SJSA1 (cell line): ENCODE data around the gene MTMR10. TPM values are rescaled to one million over a fixed set of nuclear protein-coding genes. Genes with fewer than 3 reads are reported as not detected.
A peak's percentile ranks its signal among the peaks of the same experiment; 100 is the strongest.

Experiments
- DNase-seq, 2 experiments: peaks; one replicate each; pipeline ENCODE4 v3.0.0-alpha.2; 2015 to 2020; ENCODE audit warnings: low spot score in 2 of 2, low read depth in 1 of 2
- H3K27ac ChIP-seq: fragments of 250-450 bp; sonication (Bioruptor Pico); 2 replicates; pipeline ENCODE4 v1.5.1; 2020; ENCODE audit warnings: mild to moderate bottlenecking, moderate library complexity
- H3K27me3 ChIP-seq: fragments of 250-450 bp; sonication (Bioruptor Pico); replicated peaks from 2 replicates; pipeline ENCODE4 v1.5.1; 2020; ENCODE audit warnings: mild to moderate bottlenecking, moderate library complexity
- H3K36me3 ChIP-seq: fragments of 250-450 bp; sonication (Bioruptor Pico); 2 replicates; pipeline ENCODE4 v1.5.1; 2020; ENCODE audit warnings: mild to moderate bottlenecking
- H3K4me1 ChIP-seq: fragments of 250-450 bp; sonication (Bioruptor Pico); replicated peaks from 2 replicates; pipeline ENCODE4 v1.6.1; 2021; ENCODE audit warnings: mild to moderate bottlenecking
- H3K4me3 ChIP-seq: fragments of 250-450 bp; sonication (Bioruptor Pico); 2 replicates; pipeline ENCODE4 v1.5.1; 2020; ENCODE audit warnings: mild to moderate bottlenecking
- H3K9me3 ChIP-seq: fragments of 250-450 bp; sonication (Bioruptor Pico); replicated peaks from 2 replicates; pipeline ENCODE4 v1.5.1; 2020; ENCODE audit warnings: mild to moderate bottlenecking
- total RNA-seq: library from RNA; depleted of rRNA; stranded (reverse); fragments of >200 nt; shearing (Covaris generic); gene quantifications from 2 replicates; pipeline ENCODE4 v1.2.3, GENCODE V29; 2014; rRNA removed

The MTMR10 gene
- 20.2 and 22.4 TPM in 2 replicates for total RNA-seq

DNA sequence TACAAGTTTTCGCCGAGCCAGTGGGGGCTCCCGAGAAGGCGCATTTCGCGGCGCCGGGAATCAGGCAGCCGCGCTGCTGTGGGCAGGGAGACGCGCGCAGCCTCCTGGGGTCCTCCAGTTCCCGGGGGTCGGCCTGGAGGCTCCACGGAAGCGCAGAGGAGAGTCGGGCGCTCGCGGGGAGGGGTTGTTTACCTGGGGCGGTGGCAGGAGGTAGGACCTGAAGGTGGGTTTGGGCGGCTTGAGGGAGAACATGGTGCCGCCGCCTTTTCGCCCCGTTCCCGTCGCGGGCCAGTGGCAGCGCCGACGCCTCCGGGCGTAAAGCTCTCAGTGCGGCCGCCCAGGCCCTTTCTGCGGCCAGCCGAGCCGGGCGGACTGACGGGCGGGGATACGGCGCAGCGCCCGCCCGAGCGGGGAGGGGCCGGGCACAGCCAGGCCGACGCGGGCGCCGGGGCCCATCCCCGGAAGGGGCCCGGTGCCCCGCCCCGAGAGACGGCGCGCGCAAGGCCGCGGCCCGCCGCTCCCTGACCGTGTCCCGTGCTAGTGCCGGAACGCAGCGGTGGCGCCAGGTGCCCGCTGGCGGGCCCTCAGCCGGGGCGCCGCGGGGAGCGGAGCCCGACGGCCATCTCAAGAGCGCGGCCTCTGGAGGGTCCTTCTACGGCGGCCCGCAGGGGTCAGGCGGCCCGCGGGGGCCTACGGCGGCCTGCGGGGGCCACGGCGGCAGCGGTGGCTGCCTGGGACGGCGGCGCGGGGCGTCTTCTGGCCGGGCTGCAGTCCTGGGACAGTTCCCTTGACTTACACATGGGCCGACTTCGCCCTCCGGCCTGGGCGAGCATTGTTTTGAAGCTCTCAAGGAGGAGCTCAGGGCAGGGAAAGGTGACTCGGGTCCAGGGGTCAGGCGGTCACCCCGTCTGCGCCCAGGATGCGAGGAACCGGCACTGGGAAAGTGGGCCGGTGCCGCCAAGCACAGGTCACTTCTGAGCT is at the start of gene MTMR10:
Gene MTMR10 (minus strand): TSS at position 374 of the 981 bp plus-strand sequence. CDS start 122 bp downstream, at position 252.
- H3K4me3 ChIP-seq = peak within 1 kb of the TSS; percentile 100
- peaks cover 13% of the 10 kb centered on the region for H3K4me1 ChIP-seq
- H3K27me3 ChIP-seq = no peaks in the 10 kb centered on the region
- DNase-seq = peak; percentile 71 to 77
- peaks cover 25% of the 10 kb centered on the region for H3K36me3 ChIP-seq
- peaks cover 9% of the 10 kb centered on the region for H3K9me3 ChIP-seq
- H3K27ac ChIP-seq = peak within 1 kb of the TSS; percentile 97

GRCh38 chr15:31040611-31041010 is 49.2 kb upstream of the MTMR10 start:
- Histone ChIP-seq H3K4me3 (no peak overlapping the region), H3K27ac (no peak overlapping the region), H3K4me1 (peaks cover 17% of the 10 kb centered on the region), H3K36me3 (no peaks in the 10 kb centered on the region), H3K27me3 (no peaks in the 10 kb centered on the region), H3K9me3 (no peaks in the 10 kb centered on the region)
- no peak for DNase-seq

- no peak overlapping the region for H3K4me3 ChIP-seq
- peaks cover 17% of the 10 kb centered on the region for H3K4me1 ChIP-seq
- no peak for DNase-seq
- H3K27me3 ChIP-seq = no peaks in the 10 kb centered on the region
- no peaks in the 10 kb centered on the region for H3K36me3 ChIP-seq
- no peak overlapping the region for H3K27ac ChIP-seq
- H3K9me3 ChIP-seq = no peaks in the 10 kb centered on the region
Observed at GRCh38 chr15:31039961-31040360, 48.5 kb upstream of the MTMR10 start.

DNA sequence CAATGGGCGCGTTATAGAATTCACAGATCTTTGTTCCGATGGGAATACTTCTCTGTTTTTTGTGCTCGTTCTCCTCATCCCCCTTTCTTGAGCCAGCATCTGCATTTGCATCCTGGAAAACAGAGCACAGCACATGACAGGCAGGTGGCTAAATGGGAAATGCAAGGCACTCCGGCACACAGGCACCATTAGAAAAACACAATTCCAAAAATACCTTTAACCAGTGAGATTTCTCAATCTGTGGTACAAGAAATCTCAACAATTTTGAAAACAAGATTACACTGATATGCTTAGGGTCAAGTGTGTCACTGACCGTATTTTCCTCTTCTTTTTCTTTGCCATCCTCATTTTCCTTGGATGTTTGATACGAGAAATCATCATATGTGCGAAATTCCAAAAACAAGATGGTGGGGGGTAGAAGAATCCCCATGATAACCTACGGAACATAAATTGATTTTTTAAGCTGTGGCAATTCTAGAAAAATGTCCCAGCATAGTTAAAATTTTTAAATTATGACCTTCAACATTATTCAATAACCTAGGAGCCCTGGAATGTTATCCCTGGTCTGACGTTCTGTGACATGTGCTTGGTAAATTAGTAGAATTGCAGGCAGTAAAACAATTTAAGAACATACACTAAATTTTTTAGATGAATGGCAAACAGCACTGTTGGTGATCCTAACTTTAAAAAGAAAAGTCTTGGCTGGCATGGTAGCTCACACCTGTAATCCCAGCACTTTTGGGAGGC is 46.5 kb upstream of the MTMR10 start:
- H3K27ac ChIP-seq = no peak overlapping the region
- H3K4me3 ChIP-seq = no peak overlapping the region
- no peaks in the 10 kb centered on the region for H3K27me3 ChIP-seq
- no peaks in the 10 kb centered on the region for H3K9me3 ChIP-seq
- no peak for DNase-seq
- no peaks in the 10 kb centered on the region for H3K36me3 ChIP-seq
- peaks cover 26% of the 10 kb centered on the region for H3K4me1 ChIP-seq

- H3K4me1 ChIP-seq = peaks cover 23% of the 10 kb centered on the region
- H3K36me3 ChIP-seq = no peaks in the 10 kb centered on the region
- H3K4me3 ChIP-seq = no peak overlapping the region
- H3K27ac ChIP-seq = no peak overlapping the region
- DNase-seq = no peak
- H3K27me3 ChIP-seq = no peaks in the 10 kb centered on the region
- H3K9me3 ChIP-seq = no peaks in the 10 kb centered on the region
Observed at GRCh38 chr15:31036783-31037182, 45.4 kb upstream of the MTMR10 start.

GRCh38 chr15:31035610-31036009 is 44.2 kb upstream of the MTMR10 start:
- H3K27me3 ChIP-seq = no peaks in the 10 kb centered on the region
- no peak for DNase-seq
- H3K9me3 ChIP-seq = no peaks in the 10 kb centered on the region
- H3K4me1 ChIP-seq = peaks cover 23% of the 10 kb centered on the region
- H3K27ac ChIP-seq = no peak overlapping the region
- H3K4me3 ChIP-seq = no peak overlapping the region
- no peaks in the 10 kb centered on the region for H3K36me3 ChIP-seq

DNA sequence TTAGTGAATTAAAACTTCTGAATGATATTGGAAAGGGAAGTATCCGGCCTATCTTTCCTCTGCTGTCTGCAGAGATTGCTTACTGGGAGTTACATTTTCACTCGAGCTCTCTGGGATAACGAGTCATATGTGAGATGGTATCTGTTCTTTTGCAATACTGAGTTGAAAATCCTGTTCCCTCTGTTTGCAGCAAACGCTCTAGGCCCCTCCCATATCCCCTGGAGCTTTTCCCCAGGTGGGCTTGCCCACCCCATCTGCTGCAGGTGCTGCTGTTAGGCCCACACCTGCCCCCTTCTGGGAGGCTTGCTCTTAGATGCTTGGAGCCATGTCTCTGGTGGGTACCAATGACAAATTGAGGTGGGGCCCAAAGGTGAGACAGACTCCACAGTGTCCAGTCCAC is 42.7 kb upstream of the MTMR10 start:
- H3K9me3 ChIP-seq = no peaks in the 10 kb centered on the region

GRCh38 chr15:31032961-31033371 is 41.5 kb upstream of the MTMR10 start:
- Histone ChIP-seq H3K4me3 (no peak overlapping the region), H3K27ac (peak overlapping the region; percentile 48)

More for the DNA sequence above, 42.7 kb upstream of the MTMR10 start:
- H3K4me3 ChIP-seq = no peak overlapping the region
- H3K27ac ChIP-seq = no peak overlapping the region
- peaks cover 23% of the 10 kb centered on the region for H3K4me1 ChIP-seq
- DNase-seq = no peak
- no peaks in the 10 kb centered on the region for H3K27me3 ChIP-seq
- no peaks in the 10 kb centered on the region for H3K36me3 ChIP-seq

DNA sequence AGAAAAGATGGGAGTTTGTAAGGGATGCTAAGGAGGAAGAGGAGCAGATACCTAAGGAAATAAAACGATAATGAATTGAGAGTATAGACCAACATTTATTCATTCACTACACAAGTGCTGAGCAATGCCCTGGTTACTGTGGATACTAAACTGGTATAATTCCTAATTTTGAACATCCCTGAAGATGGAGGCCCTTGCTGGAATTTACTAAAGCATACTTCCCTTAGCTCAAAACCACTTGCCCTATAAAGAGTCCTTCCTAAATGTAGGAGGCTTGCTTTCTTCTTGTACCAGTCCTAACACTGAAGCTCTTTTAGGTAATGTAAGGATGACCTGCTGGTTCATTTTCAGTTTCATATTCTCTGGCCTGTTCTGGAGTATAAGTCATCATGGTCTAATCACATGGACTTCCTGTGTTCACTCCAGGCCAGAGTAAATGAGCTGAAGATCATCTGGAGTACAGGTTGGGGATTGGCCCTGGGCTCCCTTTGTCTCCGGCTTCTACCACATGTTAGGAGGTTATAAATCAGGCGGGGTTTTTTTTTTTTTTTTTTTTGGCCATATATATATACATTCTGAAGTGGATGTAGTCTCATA is 40.1 kb upstream of the MTMR10 start:
- Histone ChIP-seq H3K4me3 (no peak overlapping the region), H3K27me3 (no peaks in the 10 kb centered on the region), H3K36me3 (no peaks in the 10 kb centered on the region), H3K27ac (no peak overlapping the region), H3K4me1 (peaks cover 23% of the 10 kb centered on the region), H3K9me3 (no peaks in the 10 kb centered on the region)
- no peak for DNase-seq

More at GRCh38 chr15:31032961-31033371, 41.5 kb upstream of the MTMR10 start:
- Histone ChIP-seq H3K36me3 (no peaks in the 10 kb centered on the region), H3K4me1 (peaks cover 23% of the 10 kb centered on the region), H3K9me3 (no peaks in the 10 kb centered on the region), H3K27me3 (no peaks in the 10 kb centered on the region)
- peak in 1 of 2 experiments; percentile 76 for DNase-seq

GRCh38 chr15:31027910-31028578 is 36.6 kb upstream of the MTMR10 start:
- H3K27me3 ChIP-seq = no peaks in the 10 kb centered on the region
- H3K36me3 ChIP-seq = no peaks in the 10 kb centered on the region
- no peak overlapping the region for H3K4me3 ChIP-seq
- peaks cover 34% of the 10 kb centered on the region for H3K4me1 ChIP-seq
- DNase-seq = no peak
- no peaks in the 10 kb centered on the region for H3K9me3 ChIP-seq
- H3K27ac ChIP-seq = no peak overlapping the region

GRCh38 chr15:31025996-31026395 is 34.6 kb upstream of the MTMR10 start:
- no peaks in the 10 kb centered on the region for H3K36me3 ChIP-seq
- DNase-seq = no peak

DNA sequence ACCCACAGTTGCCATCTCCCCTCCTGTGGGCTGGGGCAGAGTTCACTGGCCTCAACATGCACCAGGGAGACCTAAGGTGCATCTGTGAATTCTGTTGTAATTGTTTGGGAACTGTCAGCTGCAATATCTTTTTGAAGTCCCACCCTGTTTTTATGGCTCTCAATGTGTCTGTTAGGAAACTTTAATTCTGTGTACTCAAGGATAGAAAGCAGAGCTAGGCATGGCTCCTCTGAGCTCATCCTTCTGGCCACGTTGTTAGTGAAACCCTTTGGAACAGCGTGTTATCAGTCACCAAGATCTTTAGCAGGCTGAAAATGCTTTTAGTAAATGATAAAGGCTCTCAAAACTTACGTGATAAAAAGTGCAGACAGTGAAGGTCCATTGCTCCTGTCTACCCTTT is 33.6 kb upstream of the MTMR10 start:
- Histone ChIP-seq H3K4me3 (no peak overlapping the region), H3K4me1 (peaks cover 23% of the 10 kb centered on the region), H3K27me3 (no peaks in the 10 kb centered on the region), H3K27ac (peak overlapping the region; percentile 86), H3K9me3 (no peaks in the 10 kb centered on the region), H3K36me3 (no peaks in the 10 kb centered on the region)
- peak in 1 of 2 experiments; percentile 47 for DNase-seq

More at GRCh38 chr15:31025996-31026395, 34.6 kb upstream of the MTMR10 start:
- no peaks in the 10 kb centered on the region for H3K9me3 ChIP-seq
- no peak overlapping the region for H3K27ac ChIP-seq
- H3K4me1 ChIP-seq = peaks cover 23% of the 10 kb centered on the region
- H3K4me3 ChIP-seq = no peak overlapping the region
- no peaks in the 10 kb centered on the region for H3K27me3 ChIP-seq

GRCh38 chr15:31024330-31024729 is 32.9 kb upstream of the MTMR10 start:
- no peak overlapping the region for H3K4me3 ChIP-seq
- H3K36me3 ChIP-seq = no peaks in the 10 kb centered on the region
- H3K27me3 ChIP-seq = no peaks in the 10 kb centered on the region
- no peaks in the 10 kb centered on the region for H3K9me3 ChIP-seq
- peaks cover 23% of the 10 kb centered on the region for H3K4me1 ChIP-seq
- H3K27ac ChIP-seq = peak overlapping the region; percentile 86
- DNase-seq = peak; percentile 89 to 93
